GM19035 (cell line): ENCODE measurements around the gene WNT4.
"Not testable (repeated sequence)": the region's sequence is repeated elsewhere in the genome, so short reads cannot be mapped to it uniquely, and the experiment has no call there.

ENCODE experiments used
- ATAC-seq: cut with Tn5 transposase; IDR thresholded peaks from one replicate; pipeline ENCODE4 v1.9.1; 2021; ENCODE audit not compliant: unreplicated experiment

Gene WNT4

DNA sequence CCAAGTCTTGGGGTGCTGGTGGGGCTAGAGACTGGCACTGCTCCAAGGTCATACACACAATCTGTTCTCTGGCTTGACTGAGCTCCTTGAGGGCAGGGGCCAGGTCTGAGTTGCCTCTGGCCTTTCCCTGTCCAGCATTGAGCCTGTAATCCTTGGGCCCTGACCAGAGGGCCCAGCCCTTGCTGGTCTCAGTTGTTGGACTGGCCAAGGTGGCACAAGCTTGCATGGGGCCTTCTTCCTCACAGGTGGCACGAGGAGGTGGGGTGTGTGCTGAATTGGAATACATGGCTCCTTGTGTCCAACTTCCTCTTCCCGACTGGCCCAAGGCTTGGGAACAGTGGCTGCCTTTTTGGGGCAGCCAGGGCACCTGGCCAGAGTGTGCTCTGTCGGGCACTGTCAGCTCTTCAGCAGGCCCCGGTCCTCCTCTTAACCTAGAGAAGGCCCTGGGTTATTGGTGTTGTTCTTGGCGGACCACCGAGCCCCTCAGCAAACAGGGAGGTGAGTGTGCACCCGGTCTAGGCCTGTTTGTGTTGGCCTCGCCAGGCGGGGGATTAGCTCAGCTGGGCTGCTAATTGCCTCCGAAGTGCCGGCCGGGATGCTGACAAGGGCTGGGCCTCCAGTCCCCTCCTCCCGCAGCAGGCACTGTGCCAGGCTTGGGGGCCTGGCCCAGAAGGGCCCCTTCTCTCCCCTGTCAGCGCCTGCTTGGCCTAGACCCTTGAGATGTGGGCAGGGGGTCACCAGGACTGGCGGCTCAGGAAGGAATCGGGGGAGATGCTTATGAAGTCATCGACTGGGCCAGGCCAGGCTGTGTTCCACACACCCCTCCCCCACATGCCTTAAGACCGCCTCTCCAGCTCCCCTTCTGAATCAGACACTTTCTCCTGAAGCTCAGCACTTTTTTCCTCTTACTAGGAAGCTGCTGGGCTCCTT is 28.5 kb downstream of the WNT4 start:
- no peak for ATAC-seq

DNA sequence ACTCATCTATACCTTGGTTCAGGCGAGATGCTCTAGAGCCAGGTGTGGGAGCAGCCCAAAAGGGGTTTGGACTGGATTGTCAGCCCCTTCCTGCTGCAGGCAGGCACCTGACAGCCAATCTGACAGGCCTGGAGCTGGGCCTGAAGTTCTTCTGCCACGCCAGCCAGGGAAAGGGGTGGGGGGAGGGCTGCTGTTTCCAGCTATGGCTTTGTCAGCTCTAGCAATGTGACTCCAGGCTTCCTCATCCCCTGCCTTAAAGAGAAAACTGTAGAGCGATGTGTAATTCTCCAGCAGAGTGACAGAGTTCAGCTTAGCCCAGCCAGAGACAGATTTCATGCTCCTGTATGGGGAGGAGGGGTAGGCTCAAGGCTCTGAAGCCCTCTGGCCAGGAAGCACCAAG is 30.3 kb downstream of the WNT4 start:
- no peak for ATAC-seq

DNA sequence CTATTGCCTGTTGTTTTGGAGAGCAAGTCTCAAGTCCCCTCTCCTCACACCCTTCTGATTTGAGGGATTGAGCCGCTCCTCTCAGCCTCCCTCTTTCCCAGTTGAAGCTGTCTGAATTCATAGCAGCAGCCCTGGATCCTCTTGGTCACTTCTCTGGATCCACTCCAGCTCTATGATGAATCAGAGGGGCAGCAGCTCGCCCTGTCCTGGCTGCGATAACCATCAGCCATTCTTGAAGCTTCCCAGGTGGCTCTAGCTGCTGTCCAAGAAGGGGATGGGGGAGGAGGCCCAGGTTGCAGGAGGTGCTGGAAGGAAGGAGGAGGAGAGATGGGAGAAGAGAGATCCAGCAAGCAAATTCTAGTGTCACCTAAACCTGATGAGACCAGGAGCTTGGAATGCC is 31.3 kb downstream of the WNT4 start:
- ATAC-seq = no peak

- ATAC-seq = no peak
Measured at GRCh38 chr1:22111115-22111514, 31.8 kb downstream of the WNT4 start.

- ATAC-seq = no peak
Measured at GRCh38 chr1:22110016-22110415, 32.9 kb downstream of the WNT4 start.

DNA sequence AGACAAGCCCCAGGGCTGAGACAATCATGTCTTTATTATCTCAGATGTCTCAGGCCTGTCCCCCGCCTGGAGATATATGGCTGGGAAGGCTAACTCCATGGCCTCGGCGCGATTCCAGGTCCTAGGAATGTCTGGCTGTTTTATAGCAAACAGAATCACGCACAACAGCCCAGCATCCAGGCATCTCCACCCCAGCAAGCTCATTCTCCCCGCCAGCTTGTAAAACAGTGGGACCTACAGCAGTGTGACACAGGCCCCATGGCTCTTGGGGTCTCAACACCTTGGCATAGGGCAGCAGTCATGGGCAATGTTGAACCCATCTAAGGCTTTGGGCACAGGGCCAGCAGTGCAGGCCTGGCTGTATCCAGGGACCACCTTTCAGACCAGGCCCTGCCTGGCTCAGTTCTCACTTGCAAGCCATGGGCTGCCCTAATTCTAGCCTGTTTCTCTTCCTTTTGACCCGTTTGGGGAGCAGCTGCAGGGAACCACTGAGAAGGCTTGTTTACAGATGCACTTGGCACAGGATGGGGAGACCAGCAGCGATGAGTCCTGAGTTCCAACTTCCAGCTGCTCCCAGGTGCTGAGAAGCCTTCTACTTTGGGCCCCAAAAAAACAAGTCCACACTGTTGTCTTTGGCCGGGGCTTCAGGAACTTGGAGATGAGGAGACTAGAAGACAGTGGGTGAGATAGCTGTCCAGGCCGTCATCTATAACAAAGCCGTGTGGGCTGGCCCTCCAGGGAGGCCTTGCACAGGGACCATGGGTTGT is 34.4 kb downstream of the WNT4 start:
- no peak for ATAC-seq

GRCh38 chr1:22107126-22107525 is 35.8 kb downstream of the WNT4 start:
- no peak for ATAC-seq

DNA sequence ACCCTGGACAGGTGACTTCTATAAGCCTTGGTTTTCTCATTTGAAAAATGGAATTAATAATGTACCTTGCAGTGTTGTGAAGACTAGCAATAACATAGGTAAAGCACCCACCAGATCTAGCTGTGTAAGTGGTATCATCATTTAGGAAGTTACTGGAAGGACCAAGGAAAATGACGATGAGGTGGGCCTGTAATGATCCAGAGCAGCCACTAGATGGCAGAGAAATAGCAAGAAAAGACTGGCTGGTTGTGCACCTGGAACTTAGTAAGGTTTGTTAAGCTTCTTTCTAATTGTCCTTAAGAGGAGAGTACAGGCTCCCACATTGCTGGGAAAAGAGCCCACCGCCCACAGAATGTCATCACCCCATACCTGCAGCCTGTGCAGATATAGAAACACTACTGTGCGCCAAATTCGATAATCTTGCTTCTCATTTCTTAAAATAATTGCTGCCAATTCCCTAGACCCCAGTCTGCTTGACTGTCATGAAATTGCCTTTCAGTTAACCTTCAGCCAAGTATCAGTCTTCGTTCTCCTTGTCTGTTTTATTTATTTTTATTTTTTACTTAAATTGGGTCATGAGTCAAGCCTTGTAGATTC is 37.2 kb downstream of the WNT4 start:
- ATAC-seq = no peak

- ATAC-seq = no peak
Measured at GRCh38 chr1:22104865-22105437, 37.9 kb downstream of the WNT4 start.

- no peak for ATAC-seq
Measured at GRCh38 chr1:22104094-22104493, 38.8 kb downstream of the WNT4 start.

GRCh38 chr1:22102746-22103145 is 40.2 kb downstream of the WNT4 start:
- ATAC-seq = no peak

- ATAC-seq = no peak
Measured at GRCh38 chr1:22101995-22102394, 40.9 kb downstream of the WNT4 start.

GRCh38 chr1:22101199-22101598 is 41.7 kb downstream of the WNT4 start:
- ATAC-seq = no peak

GRCh38 chr1:22100168-22100567 is 42.7 kb downstream of the WNT4 start:
- no peak for ATAC-seq

GRCh38 chr1:22098752-22099151 is 44.1 kb downstream of the WNT4 start:
- no peak for ATAC-seq

DNA sequence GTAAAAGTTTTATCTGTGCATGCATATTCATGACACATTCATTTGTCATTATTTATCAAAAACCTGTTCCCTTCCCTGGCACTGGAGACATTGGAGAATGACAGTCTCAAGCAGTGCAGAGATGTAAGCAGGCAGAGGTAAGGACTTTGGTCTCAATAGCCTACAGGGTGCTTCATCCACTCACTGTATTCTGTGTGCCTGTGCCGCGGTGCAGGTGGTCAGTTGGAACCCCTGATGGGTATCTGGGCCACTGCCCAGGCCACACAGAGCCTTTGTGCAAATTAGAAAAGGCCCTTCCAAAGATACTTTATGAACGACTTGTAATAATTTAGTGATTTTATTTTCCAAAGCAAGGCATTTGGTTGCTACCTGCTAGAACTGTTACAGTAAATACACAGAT is 46.4 kb downstream of the WNT4 start:
- ATAC-seq = no peak

GRCh38 chr1:22096036-22096435 is 46.9 kb downstream of the WNT4 start:
- ATAC-seq = no peak

GRCh38 chr1:22093513-22093912 is 49.4 kb downstream of the WNT4 start:
- no peak for ATAC-seq

DNA sequence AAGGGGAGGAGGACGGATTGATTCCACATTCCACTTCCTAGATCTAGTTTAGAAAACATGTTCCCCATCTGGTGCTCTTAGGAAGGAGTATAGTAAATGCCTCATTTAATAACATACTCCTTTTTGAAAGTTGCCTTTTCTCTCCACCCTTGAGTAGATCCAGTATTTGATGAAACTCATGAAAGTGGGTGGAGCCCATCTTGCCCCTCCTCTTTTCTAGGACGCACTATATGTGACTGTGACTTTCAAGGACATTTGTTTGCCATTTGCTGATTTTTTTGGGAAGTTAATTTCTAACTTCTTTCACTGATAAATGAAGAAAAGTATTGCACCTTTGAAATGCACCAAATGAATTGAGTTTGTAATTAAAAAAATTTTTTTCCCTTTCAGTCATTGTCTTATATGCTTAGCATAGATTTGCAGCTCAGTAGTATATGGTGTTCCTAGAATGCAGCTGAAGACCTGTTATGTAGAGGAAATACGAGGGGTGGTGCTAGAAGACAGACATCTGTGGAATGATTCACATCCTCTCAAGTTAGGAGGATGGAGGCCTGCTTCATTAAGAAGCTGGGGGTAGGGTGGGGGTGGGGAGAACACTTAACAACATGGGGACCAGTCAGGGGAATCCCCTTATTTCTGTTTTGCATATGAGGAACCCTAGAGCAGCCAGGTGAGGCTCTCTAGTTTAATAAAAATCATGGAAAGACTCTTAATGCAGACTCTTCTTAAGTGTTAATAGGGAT is 50.7 kb downstream of the WNT4 start:
- not testable (repeated sequence) for ATAC-seq

DNA sequence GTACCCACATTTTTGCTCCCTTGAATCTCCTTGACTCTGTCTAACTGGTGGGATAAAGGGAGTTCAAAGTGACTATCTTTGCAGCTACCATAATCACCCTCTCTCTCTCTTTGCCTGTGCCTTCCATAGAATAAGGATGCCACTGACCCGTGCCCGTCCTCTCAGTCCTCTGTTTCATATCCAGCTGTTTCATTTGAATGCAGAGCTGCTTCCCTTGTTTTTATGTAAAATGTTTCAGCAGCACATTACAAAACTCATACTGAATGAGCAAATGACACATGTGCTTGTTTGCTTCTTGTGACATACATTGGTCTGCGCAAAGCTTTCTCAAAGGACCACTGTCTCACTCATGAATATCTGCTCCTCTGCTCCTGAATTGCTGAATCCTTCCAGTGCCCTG is 52.0 kb downstream of the WNT4 start:
- ATAC-seq = no peak

DNA sequence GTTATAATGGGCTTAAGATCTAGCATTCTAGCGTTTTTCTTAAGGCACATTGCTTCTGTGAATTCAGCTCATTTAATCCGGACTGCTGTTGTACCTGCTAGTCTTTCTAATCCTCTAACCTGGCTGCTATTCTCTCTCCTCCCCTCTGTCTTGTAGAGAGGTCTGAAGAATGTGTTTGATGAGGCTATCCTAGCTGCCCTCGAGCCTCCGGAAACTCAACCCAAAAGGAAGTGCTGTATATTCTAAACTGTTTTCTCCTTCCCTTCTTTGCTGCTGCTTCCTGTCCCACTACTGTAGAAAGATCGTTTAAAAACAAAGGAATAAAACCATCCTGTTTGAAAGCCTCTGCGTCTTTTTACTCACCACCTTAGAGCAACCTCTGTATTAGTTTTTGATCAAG is 53.1 kb downstream of the WNT4 start:
- ATAC-seq = no peak
